ENCODE data around the gene STEAP3.

DNA sequence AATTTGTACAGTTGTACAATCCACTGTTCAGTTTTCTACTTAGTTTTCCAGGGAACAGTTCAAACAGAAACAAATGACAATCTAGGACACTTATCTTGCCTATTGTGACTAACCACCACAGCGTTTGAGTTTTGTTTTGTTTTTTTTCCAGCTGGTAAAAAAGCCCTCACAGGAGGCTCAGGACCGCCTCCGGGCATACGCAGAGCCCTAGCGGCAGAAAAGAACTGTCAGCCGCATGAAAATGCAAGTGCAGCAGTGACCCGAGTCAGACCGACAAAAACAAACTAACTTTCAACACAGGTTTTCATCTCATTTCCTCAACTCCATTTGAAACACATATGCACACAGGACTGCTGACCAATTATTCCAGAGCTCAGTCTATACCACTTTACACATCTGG, 68.6 kb downstream of the STEAP3 start:
- TF ChIP-seq, protein P1, sequence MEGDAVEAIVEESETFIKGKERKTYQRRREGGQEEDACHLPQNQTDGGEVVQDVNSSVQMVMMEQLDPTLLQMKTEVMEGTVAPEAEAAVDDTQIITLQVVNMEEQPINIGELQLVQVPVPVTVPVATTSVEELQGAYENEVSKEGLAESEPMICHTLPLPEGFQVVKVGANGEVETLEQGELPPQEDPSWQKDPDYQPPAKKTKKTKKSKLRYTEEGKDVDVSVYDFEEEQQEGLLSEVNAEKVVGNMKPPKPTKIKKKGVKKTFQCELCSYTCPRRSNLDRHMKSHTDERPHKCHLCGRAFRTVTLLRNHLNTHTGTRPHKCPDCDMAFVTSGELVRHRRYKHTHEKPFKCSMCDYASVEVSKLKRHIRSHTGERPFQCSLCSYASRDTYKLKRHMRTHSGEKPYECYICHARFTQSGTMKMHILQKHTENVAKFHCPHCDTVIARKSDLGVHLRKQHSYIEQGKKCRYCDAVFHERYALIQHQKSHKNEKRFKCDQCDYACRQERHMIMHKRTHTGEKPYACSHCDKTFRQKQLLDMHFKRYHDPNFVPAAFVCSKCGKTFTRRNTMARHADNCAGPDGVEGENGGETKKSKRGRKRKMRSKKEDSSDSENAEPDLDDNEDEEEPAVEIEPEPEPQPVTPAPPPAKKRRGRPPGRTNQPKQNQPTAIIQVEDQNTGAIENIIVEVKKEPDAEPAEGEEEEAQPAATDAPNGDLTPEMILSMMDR (IDR thresholded peaks at IDR 0.05; ENCODE audit: extremely low read depth in 1 of 2, insufficient read depth in 1 of 2, low read depth in 1 of 2, low read length in 2 of 2) = no peak
- TF ChIP-seq POLR2A (IDR thresholded peaks at IDR 0.05; ENCODE audit: low read depth, low read length) = no peak
